NCI-H69 (cell line): Measurements from ENCODE around the gene PAPOLB.

Experiments used
- DNase-seq: peaks from one replicate; lab custom pipeline; 2025; lab: John Stamatoyannopoulos, UW

PAPOLB gene

DNA sequence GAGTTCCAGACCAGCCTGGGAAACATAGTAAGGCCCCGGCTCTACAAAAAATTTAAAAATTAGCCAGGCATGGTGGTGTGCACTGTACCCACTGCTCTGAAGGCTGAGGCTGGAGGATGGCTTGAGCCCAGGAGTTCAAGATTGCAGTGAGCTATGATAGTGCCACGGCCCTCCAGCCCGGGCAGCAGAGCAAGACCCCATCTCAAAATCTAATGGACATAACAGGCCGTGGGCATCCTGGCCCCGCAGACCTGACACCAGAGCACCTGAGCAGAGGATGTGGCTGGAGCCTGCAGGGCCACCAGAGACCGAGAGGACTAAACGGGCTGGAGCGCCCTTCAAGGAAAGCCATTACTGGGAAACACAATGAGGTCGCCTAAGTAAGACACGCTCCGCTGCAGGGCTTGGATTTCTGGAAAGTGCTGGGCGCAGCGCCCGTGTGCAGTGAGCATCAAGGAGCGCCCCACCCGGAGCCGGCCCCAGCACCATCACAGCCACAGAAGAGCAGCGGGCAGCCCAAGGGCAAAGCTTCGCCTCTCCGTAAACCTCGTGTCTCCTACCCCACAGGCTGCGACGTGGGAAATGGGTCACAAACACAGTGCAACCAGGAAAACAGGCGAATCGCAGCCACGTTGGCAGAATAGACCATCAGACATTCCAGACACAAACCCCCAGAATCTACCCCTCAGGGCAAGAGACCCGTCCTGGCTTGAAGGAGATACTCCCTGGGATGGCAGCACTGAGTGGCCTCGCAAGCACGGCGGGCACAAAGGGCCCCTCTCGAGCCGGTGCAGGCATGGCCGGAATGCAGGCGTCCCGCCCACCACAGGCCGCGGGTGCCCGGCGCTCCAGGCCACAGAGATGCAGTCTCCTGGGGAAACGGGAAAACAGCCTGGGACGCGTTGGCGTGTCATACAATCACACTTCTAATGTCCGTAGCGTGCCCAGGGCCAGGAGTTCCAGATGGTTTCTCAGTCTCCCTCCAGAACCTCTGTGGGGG lies 16.8 kb upstream of the PAPOLB start:
- DNase-seq = no peak

- DNase-seq = no peak
Measured at GRCh38 chr7:4876586-4876985, 14.8 kb upstream of the PAPOLB start.

DNA sequence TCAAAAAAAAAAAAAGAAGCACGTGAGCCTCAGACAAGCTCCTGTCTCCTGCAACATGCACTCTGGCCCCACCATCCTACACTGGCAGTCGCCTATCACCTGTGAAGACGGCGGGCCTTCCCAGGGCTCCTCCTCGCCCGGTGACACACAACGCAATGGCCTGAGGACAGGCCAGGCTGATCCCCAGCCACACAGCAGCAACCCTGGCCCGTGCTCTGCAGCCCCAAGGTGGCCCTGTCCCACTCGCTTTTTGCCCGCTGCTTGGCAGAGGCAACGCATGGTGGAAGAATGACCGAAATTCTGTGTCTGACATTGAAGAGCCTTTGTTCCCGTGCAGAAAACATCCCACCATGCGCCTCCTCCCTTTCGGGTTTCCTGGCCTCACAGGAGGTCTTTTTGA lies 13.6 kb upstream of the PAPOLB start:
- no peak for DNase-seq

GRCh38 chr7:4873071-4873944 lies 11.5 kb upstream of the PAPOLB start:
- no peak for DNase-seq

- no peak for DNase-seq
Measured at GRCh38 chr7:4871930-4872675, 10.3 kb upstream of the PAPOLB start.

GRCh38 chr7:4871056-4871680 lies 9.3 kb upstream of the PAPOLB start:
- no peak for DNase-seq

- DNase-seq = no peak
Measured at GRCh38 chr7:4868493-4868892, 6.7 kb upstream of the PAPOLB start.

DNA sequence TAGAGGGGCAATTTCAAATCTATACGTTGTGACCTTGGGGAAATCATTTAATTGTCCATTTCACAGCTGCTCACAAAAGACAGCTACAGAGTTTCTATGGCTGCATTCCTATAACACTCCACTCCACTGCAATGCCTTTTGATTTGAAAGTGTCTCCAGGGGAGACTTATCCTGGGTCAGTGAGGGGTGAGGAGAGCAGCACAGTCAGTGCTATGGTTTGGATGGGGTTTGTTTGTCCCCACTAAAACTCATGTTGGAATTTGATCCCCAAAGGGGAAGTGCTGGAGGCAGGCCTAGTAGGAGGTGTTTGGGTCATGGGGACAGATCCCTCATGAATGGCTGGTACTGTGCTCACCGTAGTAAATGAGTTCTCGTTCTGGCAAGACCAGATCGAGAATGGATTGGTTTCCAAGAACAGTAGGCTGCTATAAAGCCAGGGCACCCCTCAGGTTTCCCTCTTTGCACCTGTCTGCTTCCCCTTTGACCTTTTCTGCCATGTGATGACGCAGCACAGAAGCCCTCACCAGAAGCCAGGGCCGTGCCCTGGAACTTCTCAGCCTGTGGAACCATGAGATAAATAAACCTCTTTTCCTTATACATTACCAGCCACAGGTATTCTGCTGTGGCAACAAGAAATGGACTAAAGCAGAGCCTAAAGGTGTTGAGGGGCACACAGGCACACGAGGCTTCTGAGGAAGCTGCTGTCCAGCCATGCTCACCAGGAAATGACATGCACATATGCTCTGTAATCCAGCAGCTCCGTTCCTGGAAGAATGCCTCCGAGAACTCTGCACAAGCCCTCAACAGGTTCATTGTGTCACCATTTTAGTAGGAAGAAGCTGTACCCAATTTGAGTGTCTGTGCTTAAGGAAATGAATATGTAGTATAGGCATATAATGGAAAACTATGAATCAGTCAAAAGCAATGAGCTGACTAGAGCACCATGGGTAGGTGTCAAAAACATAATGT lies 5.0 kb upstream of the PAPOLB start:
- no peak for DNase-seq

- no peak for DNase-seq
Measured at GRCh38 chr7:4862156-4862555, 326 bp upstream of the PAPOLB start.

GRCh38 chr7:4861227-4861626 lies 603 bp downstream of the PAPOLB start:
- no peak for DNase-seq

- DNase-seq = no peak
Measured at GRCh38 chr7:4857189-4857588, 4.6 kb downstream of the PAPOLB start.

GRCh38 chr7:4856336-4857057 lies 5.3 kb downstream of the PAPOLB start:
- DNase-seq = peak; percentile 61

DNA sequence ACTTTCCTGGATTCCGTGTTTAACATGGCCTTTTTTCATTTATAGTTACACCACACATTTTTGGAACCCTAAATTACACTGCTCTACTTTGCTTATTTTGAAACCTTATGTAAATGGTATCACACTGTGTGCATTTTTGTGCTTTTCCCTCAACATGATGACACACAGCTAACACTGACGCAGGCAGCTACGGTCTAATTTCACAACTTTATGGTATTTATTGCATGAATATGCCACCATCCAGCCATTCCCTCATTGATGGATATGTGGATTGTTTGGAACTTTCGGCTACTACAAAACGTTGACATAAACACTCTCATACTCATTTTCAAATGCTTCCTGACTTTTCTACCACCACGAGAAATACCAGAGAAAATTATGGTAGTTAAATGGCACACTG lies 6.9 kb downstream of the PAPOLB start:
- no peak for DNase-seq

GRCh38 chr7:4851459-4852422 lies 10.1 kb downstream of the PAPOLB start:
- DNase-seq = no peak

- no peak for DNase-seq
Measured at GRCh38 chr7:4850262-4850795, 11.5 kb downstream of the PAPOLB start.

- DNase-seq = peak; percentile 78
Measured at GRCh38 chr7:4849390-4849789, 12.4 kb downstream of the PAPOLB start.

GRCh38 chr7:4845740-4846142 lies 16.1 kb downstream of the PAPOLB start:
- peak; percentile 85 for DNase-seq
